CD4-positive, alpha-beta T cell treated with Interleukin-6 for 4 hours (primary cell): Measurements from ENCODE around the gene MYO6.

Experiments used
- DNase-seq: peaks from one replicate; pipeline ENCODE4 v3.0.0-alpha.2; 2020; ENCODE audit warnings: mixed read lengths

MYO6 gene

DNA sequence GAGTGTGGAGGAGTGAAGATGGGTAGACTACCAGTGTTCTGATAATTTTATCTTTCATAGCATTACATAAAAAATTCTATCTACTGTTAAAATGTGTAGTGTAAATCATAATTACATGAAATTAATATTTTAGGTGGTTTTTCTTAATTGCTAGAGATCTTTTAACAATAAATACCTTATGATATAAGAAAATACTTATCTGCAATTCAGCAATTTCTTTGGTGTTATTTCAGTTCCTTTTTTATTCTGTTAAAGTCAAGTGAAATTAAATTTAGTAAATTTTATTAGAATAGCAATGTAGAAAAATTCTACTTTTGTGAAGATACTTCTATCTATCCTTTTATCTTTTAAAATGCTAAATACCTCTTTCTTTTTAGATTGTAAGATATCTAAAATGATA, 219.1 kb downstream of the MYO6 start:
- DNase-seq: no peak
